Measurements from ENCODE around the gene NR4A1. TPM values are rescaled to one million over a fixed set of nuclear protein-coding genes. Genes with fewer than 3 reads are reported as not detected.
A peak's percentile ranks its signal among the peaks of the same experiment; 100 is the strongest.

NR4A1 gene
- total and polyA plus RNA-seq, 10 of the 15 experiments (the other 5 are each of a cell fraction or from before 2014, with no cell fraction given) = 0.05 to 7.9 (median 2.2) TPM; not detected in 1

- TF ChIP-seq ZNF217 (IDR thresholded peaks at IDR 0.05) (no peak), CHD1 (IDR thresholded peaks at IDR 0.05; ENCODE audit: low read depth, low read length) (no peak), CBX5 (IDR thresholded peaks at IDR 0.05; ENCODE audit: low read depth) (no peak), STAT1 (conservative IDR thresholded peaks at IDR 0.05) (peak; percentile 67; the same call in 1 of the 2 replicates), ASH2L (IDR thresholded peaks at IDR 0.05; ENCODE audit: borderline replicate concordance, low read depth) (no peak), POLR2AphosphoS2 (IDR thresholded peaks at IDR 0.05; ENCODE audit: low read depth, low read length) (no peak), NFYA (IDR thresholded peaks at IDR 0.05; ENCODE audit: borderline replicate concordance, low read depth, low read length) (no peak), IRF4 (IDR thresholded peaks at IDR 0.05; ENCODE audit: low read depth, low read length) (no peak), IKZF1 (conservative IDR thresholded peaks at IDR 0.05) (peak; percentile 34; the same call in 1 of the 2 replicates), GATAD2B (conservative IDR thresholded peaks at IDR 0.05; ENCODE audit: low read depth) (peak; percentile 68), RB1 (IDR thresholded peaks at IDR 0.05; ENCODE audit: borderline replicate concordance) (no peak), CUX1 (IDR thresholded peaks at IDR 0.05; ENCODE audit: insufficient replicate concordance, low read depth, low read length) (no peak), SMARCA5 (IDR thresholded peaks at IDR 0.05) (peak; percentile 92), MEF2A (IDR thresholded peaks at IDR 0.05; ENCODE audit: insufficient read depth, low read depth, low read length) (no peak), ZNF274 (IDR thresholded peaks at IDR 0.05; ENCODE audit: insufficient read depth, insufficient read length) (no peak)
- TF ChIP-seq, protein P1, sequence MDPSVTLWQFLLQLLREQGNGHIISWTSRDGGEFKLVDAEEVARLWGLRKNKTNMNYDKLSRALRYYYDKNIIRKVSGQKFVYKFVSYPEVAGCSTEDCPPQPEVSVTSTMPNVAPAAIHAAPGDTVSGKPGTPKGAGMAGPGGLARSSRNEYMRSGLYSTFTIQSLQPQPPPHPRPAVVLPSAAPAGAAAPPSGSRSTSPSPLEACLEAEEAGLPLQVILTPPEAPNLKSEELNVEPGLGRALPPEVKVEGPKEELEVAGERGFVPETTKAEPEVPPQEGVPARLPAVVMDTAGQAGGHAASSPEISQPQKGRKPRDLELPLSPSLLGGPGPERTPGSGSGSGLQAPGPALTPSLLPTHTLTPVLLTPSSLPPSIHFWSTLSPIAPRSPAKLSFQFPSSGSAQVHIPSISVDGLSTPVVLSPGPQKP (IDR thresholded peaks at IDR 0.05; ENCODE audit: low read depth, low read length) = no peak
- TF ChIP-seq, protein P2, sequence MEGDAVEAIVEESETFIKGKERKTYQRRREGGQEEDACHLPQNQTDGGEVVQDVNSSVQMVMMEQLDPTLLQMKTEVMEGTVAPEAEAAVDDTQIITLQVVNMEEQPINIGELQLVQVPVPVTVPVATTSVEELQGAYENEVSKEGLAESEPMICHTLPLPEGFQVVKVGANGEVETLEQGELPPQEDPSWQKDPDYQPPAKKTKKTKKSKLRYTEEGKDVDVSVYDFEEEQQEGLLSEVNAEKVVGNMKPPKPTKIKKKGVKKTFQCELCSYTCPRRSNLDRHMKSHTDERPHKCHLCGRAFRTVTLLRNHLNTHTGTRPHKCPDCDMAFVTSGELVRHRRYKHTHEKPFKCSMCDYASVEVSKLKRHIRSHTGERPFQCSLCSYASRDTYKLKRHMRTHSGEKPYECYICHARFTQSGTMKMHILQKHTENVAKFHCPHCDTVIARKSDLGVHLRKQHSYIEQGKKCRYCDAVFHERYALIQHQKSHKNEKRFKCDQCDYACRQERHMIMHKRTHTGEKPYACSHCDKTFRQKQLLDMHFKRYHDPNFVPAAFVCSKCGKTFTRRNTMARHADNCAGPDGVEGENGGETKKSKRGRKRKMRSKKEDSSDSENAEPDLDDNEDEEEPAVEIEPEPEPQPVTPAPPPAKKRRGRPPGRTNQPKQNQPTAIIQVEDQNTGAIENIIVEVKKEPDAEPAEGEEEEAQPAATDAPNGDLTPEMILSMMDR (IDR thresholded peaks at IDR 0.05 in 2 of 3, conservative IDR thresholded peaks at IDR 0.05 in 1 of 3; ENCODE audit: control insufficient read depth in 2 of 3, extremely low read depth in 1 of 3, insufficient read depth in 1 of 3, low read depth in 3 of 3, low read length in 3 of 3) = peak; percentile 91 to 97 (median 94); a peak in 5 of 6 replicates
- TF ChIP-seq, protein P3, sequence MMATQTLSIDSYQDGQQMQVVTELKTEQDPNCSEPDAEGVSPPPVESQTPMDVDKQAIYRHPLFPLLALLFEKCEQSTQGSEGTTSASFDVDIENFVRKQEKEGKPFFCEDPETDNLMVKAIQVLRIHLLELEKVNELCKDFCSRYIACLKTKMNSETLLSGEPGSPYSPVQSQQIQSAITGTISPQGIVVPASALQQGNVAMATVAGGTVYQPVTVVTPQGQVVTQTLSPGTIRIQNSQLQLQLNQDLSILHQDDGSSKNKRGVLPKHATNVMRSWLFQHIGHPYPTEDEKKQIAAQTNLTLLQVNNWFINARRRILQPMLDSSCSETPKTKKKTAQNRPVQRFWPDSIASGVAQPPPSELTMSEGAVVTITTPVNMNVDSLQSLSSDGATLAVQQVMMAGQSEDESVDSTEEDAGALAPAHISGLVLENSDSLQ (IDR thresholded peaks at IDR 0.05) = no peak
- TF ChIP-seq, protein P4, sequence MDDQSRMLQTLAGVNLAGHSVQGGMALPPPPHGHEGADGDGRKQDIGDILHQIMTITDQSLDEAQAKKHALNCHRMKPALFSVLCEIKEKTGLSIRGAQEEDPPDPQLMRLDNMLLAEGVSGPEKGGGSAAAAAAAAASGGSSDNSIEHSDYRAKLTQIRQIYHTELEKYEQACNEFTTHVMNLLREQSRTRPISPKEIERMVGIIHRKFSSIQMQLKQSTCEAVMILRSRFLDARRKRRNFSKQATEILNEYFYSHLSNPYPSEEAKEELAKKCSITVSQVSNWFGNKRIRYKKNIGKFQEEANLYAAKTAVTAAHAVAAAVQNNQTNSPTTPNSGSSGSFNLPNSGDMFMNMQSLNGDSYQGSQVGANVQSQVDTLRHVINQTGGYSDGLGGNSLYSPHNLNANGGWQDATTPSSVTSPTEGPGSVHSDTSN (IDR thresholded peaks at IDR 0.05; ENCODE audit: insufficient replicate concordance, low read depth, low read length) = no peak
Measured at GRCh38 chr12:52023182-52023975, 27.9 kb upstream of the NR4A1 start (continued).
